Right hindlimb (tissue), 1 donor: ENCODE results near the gene HOXD9.

ENCODE experiments used
- DNase-seq: peaks from one replicate; pipeline ENCODE4 v3.0.0-alpha.2; 2018

The HOXD9 gene

DNA sequence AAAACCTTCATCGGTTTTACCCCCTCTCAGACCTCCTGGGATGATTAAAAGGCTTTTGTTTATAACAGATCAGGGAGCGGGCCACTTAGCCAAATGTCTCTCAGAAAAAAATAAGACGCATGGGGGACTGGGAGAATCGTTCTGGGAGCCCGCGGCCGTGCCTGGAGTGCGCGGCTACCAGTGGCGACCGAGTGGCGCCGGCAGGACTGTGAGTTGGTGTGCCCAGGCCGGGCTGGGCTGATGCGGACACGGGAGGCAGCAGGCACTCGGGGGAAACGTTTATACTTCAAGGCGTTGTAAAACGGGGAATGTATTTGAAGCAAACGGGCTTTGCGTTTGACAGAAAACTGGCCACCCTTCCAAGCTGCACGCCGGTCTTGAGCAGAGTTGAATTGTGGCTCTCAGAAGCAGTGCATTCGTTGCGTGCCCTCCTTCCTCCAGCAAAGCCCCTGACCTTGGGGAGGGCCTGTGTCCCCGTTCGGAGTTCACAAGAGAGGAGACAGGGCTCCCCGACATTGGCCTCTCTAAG lies 10.6 kb upstream of the HOXD9 start:
- DNase-seq, result no peak

DNA sequence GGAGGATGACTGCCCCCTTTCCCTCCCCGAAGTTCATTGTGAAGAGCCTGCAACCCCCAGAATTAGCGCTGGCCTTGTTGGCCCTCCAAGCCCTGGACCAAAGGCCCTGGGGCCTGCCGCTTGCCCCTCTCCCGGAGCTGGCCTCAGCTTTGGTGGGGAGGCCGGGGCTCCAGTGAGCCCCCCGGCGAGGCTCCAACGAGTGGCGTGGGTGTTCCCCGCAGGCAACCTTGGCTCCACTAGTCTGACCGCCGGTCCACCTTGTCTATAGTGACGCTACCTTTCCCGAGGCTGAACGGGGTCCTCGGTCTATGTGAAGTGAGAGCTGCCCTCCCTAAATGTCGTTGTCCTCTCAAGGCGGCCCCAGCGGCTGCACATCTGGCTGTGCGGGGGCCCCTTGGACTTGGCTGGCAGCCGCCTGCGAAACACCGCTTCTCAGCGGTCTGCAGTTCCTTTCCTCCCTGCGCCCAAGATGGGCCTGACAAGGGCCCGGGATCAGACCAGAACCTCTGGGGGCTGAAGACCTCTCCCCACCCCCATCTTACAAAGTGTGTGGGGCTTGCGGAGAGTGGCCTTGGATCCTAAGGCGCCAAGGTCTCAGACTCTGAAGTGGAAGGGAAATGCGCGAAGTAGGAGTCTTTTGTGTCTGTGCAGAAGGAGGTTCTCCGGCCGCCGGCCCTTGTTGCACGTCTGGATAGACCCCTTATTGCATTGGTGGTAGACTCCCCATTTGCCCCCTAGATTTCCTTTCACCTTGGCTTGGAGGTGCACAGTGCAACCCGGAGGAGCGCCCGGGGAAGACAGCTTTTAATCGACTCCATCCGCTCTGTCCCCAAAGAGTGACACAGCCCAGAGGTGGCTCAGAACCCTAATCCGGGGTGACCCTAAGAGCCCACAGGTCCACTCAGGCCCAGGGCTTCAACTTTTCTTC lies 9.9 kb upstream of the HOXD9 start:
- DNase-seq, result no peak

DNA sequence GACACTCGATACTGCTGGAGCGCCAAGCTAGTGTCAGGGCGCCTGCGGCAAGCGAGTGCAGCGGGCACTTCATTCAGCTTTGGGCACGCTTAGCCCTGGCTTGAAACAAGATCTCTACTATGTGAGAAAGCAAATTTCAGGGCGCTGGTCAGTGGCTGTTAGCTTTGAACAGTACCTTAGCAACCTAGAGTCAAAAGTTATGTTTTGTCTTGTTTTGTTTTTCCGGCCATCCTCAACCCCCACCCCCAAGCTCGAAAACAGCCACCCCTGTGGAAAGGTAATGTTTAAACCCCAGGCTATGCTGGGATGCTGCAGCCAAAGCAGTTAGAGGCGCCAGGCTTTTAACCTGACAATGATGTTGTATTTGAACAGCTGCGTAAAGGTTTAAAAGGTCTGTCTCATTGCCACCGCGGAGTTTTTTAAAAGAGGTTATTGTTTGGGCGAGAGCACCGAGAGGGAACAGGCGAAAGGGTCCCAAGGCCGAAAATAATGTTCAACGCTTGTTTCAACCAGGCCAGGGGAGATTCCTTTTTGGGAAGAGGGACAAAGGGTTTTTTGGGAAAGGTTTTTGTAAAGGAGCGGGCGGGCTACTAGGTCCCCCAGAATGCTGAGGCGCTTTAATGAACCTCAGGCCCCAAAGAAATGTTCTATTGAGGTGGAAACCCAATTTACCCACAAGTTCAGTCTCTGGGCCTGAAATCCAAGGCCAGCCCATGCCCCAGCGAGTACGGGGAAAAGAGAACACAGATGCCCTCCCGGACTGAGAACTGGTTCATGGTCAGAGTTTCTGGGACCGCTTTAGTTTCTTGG lies 8.2 kb upstream of the HOXD9 start:
- no peak for DNase-seq

DNA sequence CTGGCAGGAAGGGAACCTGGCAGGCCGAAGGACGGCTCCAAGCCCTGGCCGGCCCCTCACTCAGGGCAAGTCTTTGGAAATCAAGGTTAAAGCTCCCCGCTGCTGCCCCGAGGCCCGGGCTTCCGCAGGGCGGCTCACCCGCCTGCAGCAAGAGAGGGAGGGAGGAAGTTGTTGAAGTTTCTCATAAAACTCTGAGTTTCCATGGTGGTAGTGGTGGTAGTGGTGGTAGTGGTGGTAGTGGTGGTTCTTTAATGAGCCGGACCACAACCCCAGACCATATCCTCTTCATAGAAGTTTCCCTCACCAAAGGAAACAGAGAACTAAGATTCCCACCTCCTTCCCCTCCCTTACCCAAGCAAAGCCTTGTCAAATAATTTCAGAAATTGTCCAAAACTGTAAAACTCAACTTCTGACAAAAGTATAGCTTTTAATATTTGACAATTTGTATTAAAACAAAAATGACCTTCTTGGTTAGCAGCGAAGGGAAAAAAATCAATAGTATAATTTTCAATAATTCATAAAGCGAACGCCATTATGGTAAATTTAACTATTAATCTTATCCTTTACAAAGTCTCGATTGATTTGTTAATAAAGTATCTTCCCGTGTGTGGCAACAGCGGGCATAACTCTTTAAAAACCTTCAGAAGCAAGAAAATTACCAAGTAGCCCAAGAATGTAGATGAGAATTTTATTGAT lies 7.4 kb upstream of the HOXD9 start:
- no peak for DNase-seq

DNA sequence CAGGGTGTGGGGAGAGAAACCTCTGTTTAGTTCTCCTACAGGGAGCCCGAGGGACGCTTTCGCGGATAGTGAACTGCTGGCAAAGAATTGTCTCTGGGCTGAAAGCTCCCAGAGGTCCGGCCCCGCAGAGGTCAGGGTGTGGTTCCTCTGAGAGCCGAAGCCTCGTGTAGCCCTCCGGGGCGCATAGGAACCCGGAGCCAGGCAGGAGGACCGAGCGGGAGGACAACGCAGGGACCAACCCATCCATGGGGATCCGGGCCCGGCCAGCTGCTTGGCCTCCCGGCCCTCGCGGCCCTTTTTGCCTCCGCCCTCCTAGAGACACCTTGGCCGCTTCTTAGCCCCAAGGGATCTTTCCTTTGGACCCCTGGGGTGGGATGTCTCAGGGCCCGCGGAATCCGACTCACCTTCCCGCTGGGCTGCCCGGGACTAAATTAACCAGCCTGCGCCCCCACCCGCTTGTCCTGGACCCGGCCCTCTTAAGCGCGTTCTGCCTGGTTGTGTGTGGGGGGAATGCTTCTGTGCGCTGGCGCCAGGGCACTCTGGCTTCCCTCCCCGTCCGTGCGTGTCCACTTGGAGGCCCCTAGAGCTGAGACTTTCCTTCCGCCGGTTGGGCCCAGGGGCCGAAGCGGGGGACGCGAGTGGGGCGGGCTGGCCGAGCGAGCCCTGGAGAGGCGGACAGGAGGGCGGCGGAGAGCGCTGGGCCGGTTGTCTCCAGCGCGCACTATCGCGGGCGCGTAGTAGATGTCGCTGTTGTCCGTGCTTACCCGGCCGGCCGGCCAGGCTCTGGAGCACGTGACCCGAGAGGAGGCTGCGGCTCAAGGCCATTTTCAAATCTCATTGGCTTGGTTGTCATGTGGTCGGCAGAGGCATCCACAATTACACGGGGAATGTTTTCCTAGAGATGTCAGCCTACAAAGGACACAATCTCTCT lies 6.4 kb upstream of the HOXD9 start, which contains the start of gene HOXD10:
HOXD10 (plus strand) TSS at position 896 of the 931 bp plus-strand sequence. CDS start 56 bp downstream, outside the sequence.
- DNase-seq, result peak; percentile 89

DNA sequence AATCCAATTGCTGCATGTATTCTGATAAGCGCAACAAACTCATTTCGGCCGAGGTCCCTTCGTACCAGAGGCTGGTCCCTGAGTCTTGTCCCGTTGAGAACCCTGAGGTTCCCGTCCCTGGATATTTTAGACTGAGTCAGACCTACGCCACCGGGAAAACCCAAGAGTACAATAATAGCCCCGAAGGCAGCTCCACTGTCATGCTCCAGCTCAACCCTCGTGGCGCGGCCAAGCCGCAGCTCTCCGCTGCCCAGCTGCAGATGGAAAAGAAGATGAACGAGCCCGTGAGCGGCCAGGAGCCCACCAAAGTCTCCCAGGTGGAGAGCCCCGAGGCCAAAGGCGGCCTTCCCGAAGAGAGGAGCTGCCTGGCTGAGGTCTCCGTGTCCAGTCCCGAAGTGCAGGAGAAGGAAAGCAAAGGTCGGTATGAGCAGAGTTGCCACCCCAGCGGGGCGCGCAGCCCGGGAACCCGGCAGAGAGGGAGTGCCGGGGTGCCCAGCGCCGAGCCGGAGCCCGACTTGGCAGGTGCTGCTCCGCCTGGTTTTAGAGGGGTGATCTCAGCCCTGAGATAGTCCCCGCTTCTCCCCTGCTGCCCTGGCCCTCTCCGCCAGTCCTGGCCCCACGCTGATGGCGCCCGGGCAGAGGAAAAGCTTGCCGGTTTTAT lies 5.2 kb upstream of the HOXD9 start:
- no peak for DNase-seq

DNA sequence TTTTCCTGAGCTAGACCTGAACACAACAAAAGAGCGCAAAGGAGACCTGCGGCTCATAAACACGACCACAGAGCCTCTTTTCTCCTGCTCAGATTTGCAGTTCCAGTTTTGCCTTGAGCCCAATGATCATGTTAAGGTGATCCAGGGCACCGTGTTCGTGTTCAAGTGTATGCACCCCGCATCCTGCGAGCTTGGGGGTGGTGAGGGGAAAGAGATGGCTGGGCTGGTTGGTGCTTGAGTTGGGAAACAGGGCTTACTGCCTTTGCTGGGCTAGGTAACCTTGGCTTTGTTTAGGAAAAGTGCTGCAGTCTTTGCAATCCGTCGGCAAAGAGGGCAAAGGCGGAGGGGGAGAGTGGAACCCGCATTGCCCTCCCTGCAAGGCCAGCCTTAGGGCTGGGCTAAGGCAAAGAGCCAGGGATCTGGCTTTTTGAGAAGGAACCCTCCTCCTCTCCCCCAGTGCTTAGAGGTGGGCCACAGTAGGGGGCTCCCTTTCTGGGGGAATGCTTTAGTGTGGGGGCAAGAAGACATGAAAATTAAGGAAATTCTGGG lies 4.6 kb upstream of the HOXD9 start:
- DNase-seq, result peak; percentile 13

DNA sequence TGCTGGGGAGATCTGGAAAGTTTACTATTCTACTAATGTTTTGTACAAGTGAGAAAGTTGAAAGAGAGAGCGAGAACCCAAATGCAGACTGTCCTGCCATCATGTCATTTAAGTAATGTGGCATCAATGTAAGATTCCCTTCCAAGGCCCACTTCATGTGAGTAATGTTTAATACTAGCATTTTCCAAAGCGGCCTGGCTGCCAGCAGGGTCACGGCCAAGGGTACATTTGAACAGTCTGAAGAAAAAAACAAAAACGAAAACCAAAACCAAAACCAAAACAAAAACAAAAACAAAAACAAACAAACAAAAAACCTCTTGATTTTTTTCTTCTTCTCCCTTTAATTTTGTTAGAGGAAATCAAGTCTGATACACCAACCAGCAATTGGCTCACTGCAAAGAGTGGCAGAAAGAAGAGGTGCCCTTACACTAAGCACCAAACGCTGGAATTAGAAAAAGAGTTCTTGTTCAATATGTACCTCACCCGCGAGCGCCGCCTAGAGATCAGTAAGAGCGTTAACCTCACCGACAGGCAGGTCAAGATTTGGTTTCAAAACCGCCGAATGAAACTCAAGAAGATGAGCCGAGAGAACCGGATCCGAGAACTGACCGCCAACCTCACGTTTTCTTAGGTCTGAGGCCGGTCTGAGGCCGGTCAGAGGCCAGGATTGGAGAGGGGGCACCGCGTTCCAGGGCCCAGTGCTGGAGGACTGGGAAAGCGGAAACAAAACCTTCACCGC lies 3.7 kb upstream of the HOXD9 start:
- DNase-seq, result peak; percentile 50

DNA sequence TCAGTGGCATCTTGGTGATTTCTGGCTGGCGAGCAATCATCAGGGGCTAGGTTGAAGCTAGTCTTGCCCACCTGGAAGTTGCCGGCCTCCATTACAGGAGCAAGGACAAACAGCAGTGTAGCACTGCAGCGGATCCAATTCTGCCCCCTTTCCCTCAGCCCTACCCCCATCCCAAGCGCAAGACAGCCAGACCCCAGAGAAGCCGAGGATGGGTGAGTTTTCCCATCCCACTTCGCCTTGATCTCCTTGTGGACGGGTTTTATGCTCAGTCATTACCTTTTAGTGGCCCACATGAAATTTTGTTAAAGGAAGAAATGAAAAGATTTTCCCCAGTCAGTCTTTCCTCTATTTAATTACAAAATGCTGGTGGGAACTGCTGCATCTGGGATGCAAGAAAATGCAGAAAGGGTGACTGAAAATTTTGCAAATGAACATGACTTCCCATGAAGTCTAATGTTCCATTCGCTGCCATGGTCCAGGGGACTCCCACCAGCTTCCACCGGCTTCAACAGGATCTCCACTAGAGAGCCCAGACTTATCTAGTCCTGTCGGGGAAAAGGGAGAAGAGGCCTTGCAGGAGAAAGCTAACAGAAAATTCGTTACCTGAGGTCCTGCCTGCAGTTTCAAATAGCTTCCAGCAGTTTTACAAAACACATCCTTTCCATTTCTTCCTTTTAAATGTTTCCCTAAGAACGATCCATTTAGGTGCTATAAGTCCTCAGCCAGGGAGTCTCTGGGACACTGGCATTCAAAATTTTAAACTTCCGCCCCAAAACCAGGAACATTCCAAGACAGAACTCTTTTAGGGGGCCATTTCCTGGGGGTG lies 1.9 kb upstream of the HOXD9 start:
- no peak for DNase-seq

DNA sequence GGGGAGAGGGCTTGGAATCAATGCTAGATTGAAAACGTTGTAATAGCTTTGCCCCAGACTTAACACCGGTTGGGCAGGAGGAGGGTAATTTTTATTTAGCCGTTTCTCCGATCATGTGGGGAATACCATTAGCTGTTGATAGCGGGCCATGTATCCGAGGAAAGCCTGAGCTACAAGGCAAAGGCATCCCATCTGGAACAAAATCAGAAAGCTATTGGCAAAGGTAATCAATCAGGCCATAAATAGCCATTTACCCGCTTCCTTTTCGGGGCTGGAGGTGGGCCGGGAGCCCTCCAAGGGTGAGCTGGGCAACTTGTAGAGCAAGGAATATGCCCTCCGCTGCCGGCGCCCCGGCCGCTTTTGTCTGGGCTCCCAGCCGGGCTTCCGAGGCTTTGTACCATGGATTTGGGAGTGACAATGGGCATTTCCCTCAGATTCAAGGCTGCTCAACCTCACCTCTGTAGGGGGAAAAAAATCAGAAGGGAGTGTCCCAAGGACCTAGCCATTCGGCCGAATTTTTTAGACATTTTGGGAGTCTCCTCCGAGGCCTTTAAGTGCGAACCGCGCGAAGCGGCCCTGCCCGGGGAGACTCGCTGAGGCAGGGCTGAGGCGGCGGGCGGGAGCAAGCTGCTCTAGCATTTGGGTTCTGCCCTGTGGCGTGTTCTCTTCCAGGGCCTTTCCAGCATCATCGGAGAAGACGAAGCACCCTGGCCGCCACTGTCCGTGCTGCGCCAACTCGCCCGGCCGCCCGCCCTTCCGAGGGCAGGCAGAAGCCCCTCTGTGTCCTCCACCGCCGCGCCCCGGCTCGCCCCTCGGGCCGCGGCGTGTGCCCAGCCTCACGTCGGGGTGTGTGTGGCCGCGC lies 1.1 kb upstream of the HOXD9 start:
- peak; percentile 37 for DNase-seq

DNA sequence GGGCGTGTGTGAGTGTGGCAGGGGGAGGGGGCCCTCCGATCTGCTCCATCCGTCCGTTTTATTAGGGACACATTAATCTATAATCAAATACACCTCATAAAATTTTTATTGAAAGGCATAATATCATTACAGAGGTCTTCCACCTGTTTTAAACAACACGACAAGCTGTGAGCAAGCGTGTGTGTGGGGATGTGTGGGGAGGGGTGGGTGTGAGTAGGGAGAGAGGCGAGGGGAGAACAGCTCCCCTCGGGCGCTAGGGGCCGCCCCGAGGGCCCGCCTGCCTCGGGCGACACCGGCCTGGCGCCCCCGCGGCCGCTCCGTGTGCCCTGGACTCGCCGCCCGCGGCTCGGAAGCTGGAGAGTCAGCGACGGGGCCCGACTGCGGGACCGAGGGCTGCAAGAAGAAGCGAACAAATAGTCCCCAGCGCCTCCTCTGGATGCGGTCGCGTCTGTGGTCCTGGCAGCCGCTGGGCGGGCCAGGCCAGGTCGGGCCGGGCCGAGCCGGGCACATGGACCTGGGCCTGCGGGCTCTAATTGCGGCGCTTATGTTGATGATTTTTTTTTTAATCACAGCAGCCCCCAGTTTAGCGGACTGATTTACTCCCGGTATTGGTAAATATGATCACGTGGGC lies 352 bp upstream of the HOXD9 start:
- no peak for DNase-seq

DNA sequence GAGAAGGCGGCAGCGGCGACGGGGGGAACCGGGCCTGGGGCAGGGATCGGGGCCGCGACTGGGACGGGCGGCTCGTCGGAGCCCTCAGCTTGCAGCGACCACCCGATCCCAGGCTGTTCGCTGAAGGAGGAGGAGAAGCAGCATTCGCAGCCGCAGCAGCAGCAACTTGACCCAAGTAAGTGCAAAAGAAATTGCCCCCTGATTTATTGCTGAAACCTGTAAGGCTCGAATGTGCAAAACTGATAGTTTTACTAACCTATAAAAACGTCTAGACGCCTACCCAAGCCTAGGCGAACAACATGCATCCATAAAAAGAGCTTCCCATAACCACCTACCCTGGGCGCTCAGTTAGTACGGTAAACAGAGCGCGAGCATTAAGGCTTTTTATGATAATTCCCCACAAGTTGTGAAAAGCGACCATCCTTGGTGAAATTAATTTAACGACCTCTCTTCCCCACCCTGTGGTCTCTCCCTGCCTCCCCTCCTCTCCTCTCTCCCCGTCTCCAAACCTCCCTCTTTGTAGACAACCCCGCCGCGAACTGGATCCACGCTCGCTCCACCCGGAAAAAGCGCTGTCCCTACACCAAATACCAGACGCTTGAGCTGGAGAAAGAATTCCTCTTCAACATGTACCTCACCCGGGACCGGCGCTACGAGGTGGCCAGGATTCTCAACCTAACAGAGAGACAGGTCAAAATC lies 1.0 kb downstream of the HOXD9 start:
- peak; percentile 33 for DNase-seq

DNA sequence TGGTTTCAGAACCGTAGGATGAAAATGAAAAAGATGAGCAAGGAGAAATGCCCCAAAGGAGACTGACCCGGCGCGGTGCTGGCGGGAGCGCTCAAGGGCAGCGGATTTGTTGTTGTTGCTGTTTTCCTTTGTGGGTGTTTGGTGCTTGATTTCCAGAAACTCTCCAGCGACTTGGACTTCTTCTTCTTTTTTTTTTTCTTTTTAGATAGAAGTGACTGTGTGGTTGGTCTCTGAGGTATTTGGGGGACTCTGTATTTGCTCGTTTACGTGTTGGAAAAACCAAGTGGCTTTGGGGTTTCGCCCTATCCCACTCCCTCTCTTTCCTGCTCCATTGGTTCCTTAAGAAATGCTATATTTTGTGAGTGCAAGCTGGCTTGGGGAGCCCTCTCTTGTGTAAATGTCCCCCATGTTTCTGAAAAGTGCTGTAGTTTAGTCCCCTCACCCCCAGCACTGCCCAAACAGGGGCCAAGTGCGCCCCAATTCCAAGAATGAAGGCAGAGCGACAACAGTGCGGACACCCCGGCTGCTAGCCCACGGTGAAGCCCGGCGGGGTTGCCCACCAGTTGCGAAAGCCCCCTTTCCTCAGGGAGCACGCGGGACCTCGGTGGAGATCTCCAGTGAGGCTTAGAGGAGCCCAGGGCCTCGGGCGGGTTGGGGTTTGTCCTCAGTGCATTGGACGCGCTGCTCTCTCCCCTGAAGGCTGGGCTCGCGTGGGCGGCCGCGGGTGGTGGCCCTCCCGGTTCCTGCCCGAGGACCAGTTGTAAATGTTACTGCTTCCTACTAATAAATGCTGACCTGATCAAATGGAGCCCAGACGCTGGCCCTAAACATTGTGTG lies 1.8 kb downstream of the HOXD9 start:
- DNase-seq, result no peak

DNA sequence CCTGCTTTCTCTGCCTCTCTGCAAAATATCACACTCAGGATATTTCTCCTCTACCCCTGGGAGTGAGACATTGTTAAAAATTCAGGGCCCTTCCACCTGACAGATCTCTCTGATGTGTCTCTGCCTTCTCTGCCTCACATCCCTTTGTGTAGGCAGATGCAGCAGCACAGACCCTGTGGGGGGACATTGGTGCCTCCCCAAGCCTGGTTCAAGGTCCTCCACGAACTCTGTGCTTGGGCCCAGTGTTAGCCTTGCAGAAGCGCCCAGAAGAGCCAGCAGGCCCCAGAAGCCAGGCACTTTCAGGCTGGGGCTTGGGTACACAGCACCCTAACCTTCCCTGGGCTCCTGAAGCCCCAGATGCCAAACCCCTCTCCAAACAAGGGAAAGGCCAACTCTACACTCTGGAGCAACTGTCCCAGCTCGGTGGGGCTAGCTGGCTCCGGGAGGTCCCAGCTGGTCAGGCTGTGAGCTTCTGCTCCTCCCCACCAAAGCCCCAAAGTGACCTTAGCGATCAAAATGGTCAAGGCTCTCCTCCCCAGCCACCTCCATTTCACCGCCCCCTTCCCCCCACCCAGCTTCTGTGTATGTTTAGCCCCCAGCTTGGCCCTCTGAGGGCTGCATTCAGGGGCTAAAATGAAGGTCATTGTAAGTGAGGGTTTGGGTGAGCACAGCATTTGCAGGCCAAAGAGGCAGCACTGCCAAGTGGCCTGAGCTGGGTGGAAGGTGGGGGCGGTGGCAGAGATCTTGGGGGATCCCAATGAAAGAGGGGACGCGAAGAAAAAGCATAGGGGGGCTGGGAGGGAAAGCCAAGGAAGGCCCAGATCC lies 2.6 kb downstream of the HOXD9 start:
- DNase-seq, result no peak

DNA sequence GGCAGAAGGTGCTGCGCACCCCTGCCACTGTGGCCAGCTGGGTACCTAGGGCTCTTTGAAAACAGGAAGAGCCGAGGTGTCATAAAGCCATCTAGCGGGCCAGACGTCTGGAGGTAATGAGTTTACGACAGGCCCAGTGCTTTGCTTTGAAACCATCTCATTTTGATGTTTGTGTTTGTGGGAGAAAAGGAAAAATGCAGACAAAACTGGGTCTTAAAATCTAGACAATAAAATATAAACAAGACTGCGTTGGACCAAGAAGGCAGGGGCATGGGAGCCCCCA lies 3.2 kb downstream of the HOXD9 start:
- no peak for DNase-seq
